GM19043 (cell line): ENCODE data around the gene PCSK9.
"Not testable (repeated sequence)": the region's sequence is repeated elsewhere in the genome, so short reads cannot be mapped to it uniquely, and the experiment has no call there.

ENCODE experiments used
- ATAC-seq: cut with Tn5 transposase; IDR thresholded peaks from one replicate; pipeline ENCODE4 v1.9.1; 2021; ENCODE audit warnings: low read depth; ENCODE audit not compliant: unreplicated experiment

The PCSK9 gene

GRCh38 chr1:55073187-55073916 lies 34.0 kb downstream of the PCSK9 start:
- ATAC-seq, result peak; percentile 67

DNA sequence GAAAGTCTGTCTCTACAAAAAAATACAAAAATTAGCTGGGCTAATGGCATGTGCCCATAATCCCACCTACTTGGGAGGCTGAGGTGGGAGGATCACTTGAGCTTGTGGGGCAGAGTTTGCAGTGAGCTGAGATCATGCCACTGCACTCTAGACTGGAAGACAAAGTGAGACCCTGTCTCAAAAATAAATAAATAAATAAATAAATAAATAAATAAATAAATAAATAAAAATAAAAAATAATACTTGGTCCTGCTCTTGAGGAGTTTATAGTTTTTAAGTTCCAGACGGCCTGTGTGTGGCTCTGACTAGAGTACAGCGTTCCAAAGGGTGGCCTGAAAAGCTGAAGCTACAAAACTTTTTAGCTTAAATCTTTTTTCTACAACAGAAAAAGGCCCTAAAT lies 35.1 kb downstream of the PCSK9 start:
- ATAC-seq, result no peak

DNA sequence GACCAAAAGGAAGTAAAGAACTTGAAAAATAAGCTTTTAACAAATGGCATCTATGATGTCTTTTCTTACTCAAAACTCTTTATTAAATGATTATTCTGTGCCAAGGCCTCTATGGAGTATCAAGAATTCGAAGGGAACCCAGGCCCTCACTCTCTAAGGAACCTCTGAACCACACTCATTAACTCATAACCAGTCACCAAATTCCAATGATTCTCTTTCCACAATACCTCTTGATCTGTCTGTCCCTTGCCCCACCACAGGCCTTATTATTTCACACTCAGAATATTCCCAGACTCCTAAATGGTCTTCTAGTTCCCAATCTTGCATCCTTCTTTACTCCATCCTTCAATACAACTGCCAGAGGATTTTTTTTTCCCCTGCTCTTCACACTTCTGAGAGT lies 37.0 kb downstream of the PCSK9 start:
- ATAC-seq, result no peak

DNA sequence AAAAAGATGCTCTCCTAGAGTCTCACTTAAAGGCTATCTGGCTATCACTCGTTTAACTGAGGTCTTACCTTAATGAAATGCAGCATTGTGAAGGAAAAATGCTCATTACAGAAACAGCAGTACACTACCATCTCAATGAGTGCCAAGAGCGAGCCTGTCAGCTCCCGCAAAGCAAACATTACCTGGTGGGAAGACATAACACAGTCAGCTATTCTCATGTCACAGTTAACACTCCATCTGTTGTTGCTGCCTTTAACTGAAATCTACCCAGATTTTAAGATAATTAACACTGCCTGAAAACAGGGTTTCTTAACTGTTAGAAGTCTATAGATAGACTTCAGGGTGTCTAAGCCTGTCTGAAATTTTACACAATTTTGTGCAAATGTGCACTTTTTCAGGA lies 39.1 kb downstream of the PCSK9 start:
- ATAC-seq, result no peak

- no peak for ATAC-seq
These were observed 40.3 kb downstream of the PCSK9 start for GRCh38 chr1:55079651-55080050.

GRCh38 chr1:55081188-55081904 lies 42.0 kb downstream of the PCSK9 start:
- ATAC-seq, result no peak

- no peak for ATAC-seq
These were observed 42.6 kb downstream of the PCSK9 start for GRCh38 chr1:55081905-55082296.

DNA sequence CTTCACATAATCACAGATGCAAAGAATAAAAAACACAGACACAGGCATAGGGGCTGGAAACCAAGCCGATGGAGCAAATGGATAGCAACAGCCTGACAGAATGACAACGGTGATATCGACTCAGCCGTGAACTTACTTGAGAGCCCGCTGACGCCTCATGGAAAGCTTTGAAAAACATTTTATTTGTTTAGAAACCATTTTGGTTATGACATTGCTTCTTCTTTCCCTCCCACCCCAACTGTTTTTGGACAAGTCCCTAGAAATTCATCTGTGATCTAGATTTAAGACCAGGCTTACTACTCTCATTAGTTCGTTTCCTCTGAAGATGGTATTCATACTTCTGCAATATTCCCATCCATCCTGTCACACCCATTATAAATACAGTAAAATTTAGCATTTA lies 44.9 kb downstream of the PCSK9 start:
- ATAC-seq, result no peak

- ATAC-seq, result no peak
These were observed 48.1 kb downstream of the PCSK9 start for GRCh38 chr1:55087439-55087838.

DNA sequence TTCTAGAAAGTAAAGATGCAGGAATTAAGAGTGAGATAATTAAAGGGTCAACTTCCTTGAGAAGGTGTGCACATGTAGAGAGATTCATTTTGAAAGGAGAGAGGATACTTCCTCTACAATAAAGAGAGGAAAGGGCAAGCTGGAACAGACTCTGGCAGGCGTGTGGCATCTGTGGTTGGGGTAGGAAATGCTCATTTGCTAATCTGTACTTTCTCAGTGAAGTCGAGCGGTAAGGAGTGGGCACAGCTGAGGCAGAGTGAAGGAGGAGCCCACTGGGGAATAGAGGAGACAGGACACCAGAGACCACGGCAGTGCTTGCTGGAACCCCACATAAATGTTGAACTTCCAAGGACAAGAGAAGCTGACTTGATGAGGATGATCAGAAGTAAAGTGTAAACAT lies 49.1 kb downstream of the PCSK9 start:
- no peak for ATAC-seq

GRCh38 chr1:55089683-55090082 lies 50.3 kb downstream of the PCSK9 start:
- ATAC-seq, result no peak

DNA sequence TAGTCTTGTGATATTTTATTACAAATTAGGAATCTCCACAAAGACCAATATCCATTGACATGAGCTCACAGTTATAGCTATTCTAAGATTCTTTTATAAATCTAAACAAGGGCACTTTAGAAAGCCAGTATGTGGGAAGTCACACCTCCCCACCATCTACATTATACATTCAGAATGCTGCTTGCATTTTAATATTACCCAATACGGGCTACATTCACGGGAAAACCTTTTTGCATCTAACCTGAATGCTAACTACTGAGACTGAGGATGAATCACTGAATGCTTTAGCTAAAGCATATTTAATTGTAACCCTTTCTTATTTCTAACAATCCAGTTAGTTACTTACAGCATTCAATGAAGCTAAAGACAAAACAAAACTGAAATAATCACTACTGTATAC lies 53.1 kb downstream of the PCSK9 start:
- no peak for ATAC-seq

DNA sequence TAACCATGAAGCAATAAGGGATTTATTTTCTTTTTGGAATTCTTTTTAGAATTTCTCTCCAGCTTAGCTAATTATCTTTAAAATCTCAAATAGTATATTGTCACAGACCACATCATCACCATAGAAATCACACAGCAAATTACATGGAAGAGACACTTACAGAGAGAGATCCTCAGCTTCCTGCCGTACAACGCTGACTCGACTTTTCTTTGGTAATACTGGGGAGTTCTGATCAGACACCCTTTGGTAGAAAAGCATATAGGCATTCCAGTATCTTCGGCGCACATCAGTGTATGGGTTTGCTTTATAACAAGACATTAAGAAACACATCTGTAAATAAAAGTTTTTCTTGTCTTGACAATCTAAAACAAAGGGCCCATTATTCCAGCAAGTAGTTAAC lies 55.7 kb downstream of the PCSK9 start:
- ATAC-seq, result no peak

DNA sequence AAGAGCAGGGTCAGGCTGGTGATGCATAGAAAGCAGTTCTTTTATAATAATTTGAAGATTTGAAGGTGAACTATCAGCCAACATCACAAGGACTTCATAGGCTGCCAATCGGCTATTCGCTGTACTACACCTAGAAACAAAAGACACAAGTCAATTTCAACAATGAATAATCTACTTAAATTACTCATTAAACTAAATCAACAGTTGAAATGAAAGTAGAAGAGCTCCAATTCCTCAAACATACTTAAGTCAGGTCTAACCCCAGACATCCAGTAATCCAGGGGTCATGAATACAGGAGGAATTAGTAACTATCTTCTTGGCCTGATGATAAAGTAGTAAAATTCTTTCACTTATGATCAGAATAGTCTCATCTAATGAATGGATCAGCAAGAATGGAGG lies 64.5 kb downstream of the PCSK9 start:
- ATAC-seq, result no peak

- ATAC-seq, result no peak
These were observed 67.8 kb downstream of the PCSK9 start for GRCh38 chr1:55107101-55107500.

DNA sequence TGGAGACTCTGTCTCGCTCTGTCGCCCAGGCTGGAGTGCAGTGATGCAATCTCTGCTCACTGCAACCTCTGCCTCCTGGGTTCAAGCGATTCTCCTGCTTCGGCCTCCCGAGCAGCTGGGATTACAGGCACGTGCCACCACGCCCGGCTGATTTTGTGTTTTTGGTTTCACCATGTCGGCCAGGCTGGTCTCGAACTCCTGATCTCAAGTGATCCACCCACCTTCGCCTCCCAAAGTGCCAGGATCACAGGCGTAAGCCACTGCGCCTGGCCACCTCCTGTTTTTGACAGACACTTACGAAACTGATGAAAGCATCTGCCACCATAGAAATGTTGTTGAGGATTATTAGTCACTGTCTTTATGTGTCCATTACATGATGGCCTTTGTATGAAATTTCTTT lies 69.7 kb downstream of the PCSK9 start:
- ATAC-seq, result not testable (repeated sequence)
